Smooth muscle cell (in vitro differentiated cells): ENCODE measurements around the gene MOK. TPM values are rescaled to one million over a fixed set of nuclear protein-coding genes. Genes with fewer than 3 reads are reported as not detected.
A peak's percentile ranks its signal among the peaks of the same experiment; 100 is the strongest.

ENCODE experiments used
- DNase-seq: peaks from one replicate; lab custom pipeline; 2025; ENCODE audit not compliant: unreplicated experiment; lab: John Stamatoyannopoulos, UW
- H2AFZ ChIP-seq: fragments of 200-600 bp; sonication (generic); 2 replicates; pipeline ENCODE4 v1.6.0; 2016; ENCODE audit warnings: antibody characterized with exemption, low read depth, mild to moderate bottlenecking
- H3F3A ChIP-seq: fragments of 200-600 bp; sonication (generic); 2 replicates; pipeline ENCODE4 v1.6.0; 2017; ENCODE audit warnings: antibody characterized with exemption, low read depth
- H3K27ac ChIP-seq: fragments of 200-600 bp; sonication (generic); 2 replicates; pipeline ENCODE4 v1.5.1; 2016; ENCODE audit warnings: low read depth, mild to moderate bottlenecking
- H3K27me3 ChIP-seq: fragments of 200-600 bp; sonication (generic); 2 replicates; pipeline ENCODE4 v1.6.1; 2016; ENCODE audit warnings: low read depth, mild to moderate bottlenecking
- H3K36me3 ChIP-seq: fragments of 200-600 bp; sonication (generic); 2 replicates; pipeline ENCODE4 v1.5.1; 2016; ENCODE audit warnings: low read depth
- H3K4me1 ChIP-seq: fragments of 200-600 bp; sonication (generic); 2 replicates; pipeline ENCODE4 v1.5.1; 2016; ENCODE audit warnings: low read depth
- H3K4me2 ChIP-seq: fragments of 200-600 bp; sonication (generic); 2 replicates; pipeline ENCODE4 v1.6.0; 2016; ENCODE audit warnings: mild to moderate bottlenecking
- H3K4me3 ChIP-seq: fragments of 200-600 bp; sonication (generic); 2 replicates; pipeline ENCODE4 v1.5.1; 2016; ENCODE audit warnings: mild to moderate bottlenecking
- H3K79me2 ChIP-seq: fragments of 200-600 bp; sonication (generic); 2 replicates; pipeline ENCODE4 v1.6.0; 2016; ENCODE audit warnings: low read depth, mild to moderate bottlenecking
- H3K9ac ChIP-seq: fragments of 200-600 bp; sonication (generic); 2 replicates; pipeline ENCODE4 v1.6.0; 2016; ENCODE audit warnings: low read depth
- H3K9me3 ChIP-seq: fragments of 200-600 bp; sonication (generic); replicated peaks from 2 replicates; pipeline ENCODE4 v1.5.1; 2016; ENCODE audit warnings: low read depth
- H4K20me1 ChIP-seq: fragments of 200-600 bp; sonication (generic); 2 replicates; pipeline ENCODE4 v1.6.0; 2016; ENCODE audit warnings: low read depth
- CTCF ChIP-seq: fragments of 200-600 bp; sonication (generic); IDR thresholded peaks from 2 replicates; pipeline ENCODE4 v1.5.1; 2017; ENCODE audit warnings: borderline replicate concordance, mild to moderate bottlenecking, antibody characterized with exemption; ENCODE audit not compliant: insufficient read depth, poor library complexity, severe bottlenecking
- WGBS: methylation state at CpG from one replicate; pipeline ENCODE4 v1.1.7; 2016; ENCODE audit warnings: low lambda C conversion rate; 5-methylcytosine and 5-hydroxymethylcytosine counted together
- polyA plus RNA-seq: library from polyadenylated mRNA; unstranded; fragments of >200 nt; fragmentation: Nextera tagmentation; extraction: Ambion mirVana; gene quantifications from 2 replicates; pipeline ENCODE4 v1.2.1, GENCODE V29; 2016
- total RNA-seq: library from RNA; depleted of rRNA; stranded (reverse); fragments of >200 nt; gene quantifications from 2 replicates; pipeline ENCODE4 v1.2.3, GENCODE V29; 2014

MOK gene
- total and polyA plus RNA-seq, 2 experiments from 2014 or later = 4.7 to 6.4 TPM

- no peaks in the 10 kb centered on the region for H3K79me2 ChIP-seq
- no peak for TF ChIP-seq CTCF
- H3K9ac ChIP-seq = no peak overlapping the region
- no peaks in the 10 kb centered on the region for H3K36me3 ChIP-seq
- WGBS = 84% methylated on average over 9 of the region's 9 CpGs
- H2AFZ ChIP-seq = no peak overlapping the region
- no peak overlapping the region for H3K4me2 ChIP-seq
- no peak overlapping the region for H3K27ac ChIP-seq
- no peaks in the 10 kb centered on the region for H3K27me3 ChIP-seq
- H3K4me3 ChIP-seq = no peak overlapping the region
- DNase-seq = no peak
- no peaks in the 10 kb centered on the region for H3K9me3 ChIP-seq
- no peaks in the 10 kb centered on the region for H3F3A ChIP-seq
- peaks cover 1% of the 10 kb centered on the region for H3K4me1 ChIP-seq
- no peaks in the 10 kb centered on the region for H4K20me1 ChIP-seq
Measured at GRCh38 chr14:102325791-102326345, 20.9 kb upstream of the MOK start.

DNA sequence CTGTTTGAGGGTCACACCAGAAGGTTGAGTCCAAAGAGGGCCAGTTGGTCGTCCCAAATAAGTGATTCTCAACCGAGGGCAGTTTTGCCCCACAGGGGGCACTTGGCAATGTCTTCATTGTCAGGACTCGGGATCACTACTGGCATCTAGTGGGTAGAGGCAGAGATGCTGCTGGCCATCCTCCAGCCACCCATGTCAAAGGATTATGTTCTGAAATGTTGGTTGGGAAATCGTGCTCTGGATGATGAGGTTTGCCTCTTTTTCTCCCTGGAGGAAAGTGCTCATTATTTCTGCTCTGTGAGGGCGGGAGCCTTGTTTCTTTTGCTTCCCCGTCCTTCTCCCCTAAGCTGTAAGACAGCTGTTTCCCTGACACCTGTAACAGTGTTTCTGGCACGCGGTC, 18.1 kb upstream of the MOK start:
- no peak for DNase-seq
- Histone ChIP-seq H2AFZ (no peak overlapping the region), H4K20me1 (no peaks in the 10 kb centered on the region), H3K4me2 (no peak overlapping the region), H3K4me1 (peaks cover 8% of the 10 kb centered on the region), H3K27ac (no peak overlapping the region), H3K79me2 (peaks cover 4% of the 10 kb centered on the region), H3K27me3 (no peaks in the 10 kb centered on the region), H3K4me3 (no peak overlapping the region), H3F3A (no peaks in the 10 kb centered on the region), H3K36me3 (no peaks in the 10 kb centered on the region), H3K9ac (no peak overlapping the region), H3K9me3 (no peaks in the 10 kb centered on the region)
- WGBS = 67% methylated on average over 8 of the region's 8 CpGs
- peak; percentile 34 for TF ChIP-seq CTCF

DNA sequence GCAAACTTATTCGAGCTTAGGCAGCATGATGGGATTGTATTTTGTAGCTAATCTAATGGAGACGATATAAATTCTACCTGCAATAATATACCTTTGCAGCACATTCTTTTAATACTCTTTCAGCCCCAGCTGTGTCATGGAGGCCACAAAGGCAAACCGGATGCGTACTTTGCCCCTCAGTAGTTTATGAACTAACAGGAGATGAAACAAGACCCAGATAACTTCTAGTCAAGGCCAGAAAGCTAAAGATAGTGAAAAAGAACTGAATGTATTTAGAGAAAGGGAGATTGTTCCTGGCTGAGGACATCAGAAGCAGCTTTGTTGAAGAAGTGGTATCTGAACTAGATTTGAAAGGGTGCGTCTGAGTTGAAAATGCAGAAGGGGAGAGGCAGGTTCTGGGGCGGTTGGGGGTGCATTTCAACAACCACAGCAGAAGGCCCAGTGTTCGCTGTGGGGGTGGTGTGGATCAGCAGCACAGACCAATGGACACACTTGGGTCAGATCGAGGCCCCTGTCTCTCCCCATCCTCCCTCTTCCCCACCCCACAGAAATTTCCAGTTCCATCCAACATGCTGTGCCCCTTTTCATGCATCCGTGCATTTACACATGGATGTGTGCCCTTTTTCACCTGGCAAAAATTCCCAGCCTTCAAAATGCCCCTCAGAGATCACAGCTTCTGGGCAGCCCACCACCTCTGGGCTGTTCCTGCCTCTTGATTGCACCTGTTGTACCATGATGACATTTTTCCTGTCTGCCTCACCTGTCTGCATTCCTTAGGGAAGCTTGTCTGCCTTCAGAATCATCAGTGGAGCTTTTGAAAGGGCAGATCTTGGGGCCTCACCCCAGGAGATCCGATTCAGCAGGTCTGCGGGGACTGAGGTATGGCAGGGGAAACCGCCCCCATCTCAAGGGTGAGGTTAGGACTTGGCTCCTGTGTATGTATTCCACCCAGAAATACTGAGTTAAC, 16.8 kb upstream of the MOK start:
- no peak overlapping the region for H3K4me2 ChIP-seq
- no peaks in the 10 kb centered on the region for H3K36me3 ChIP-seq
- H3K27ac ChIP-seq = no peak overlapping the region

More for the DNA sequence above, 16.8 kb upstream of the MOK start:
- Histone ChIP-seq H4K20me1 (no peaks in the 10 kb centered on the region), H3K79me2 (peaks cover 4% of the 10 kb centered on the region), H2AFZ (no peak overlapping the region), H3K9ac (no peak overlapping the region), H3K4me1 (peaks cover 8% of the 10 kb centered on the region), H3K4me3 (no peak overlapping the region), H3F3A (no peaks in the 10 kb centered on the region), H3K9me3 (no peaks in the 10 kb centered on the region), H3K27me3 (no peaks in the 10 kb centered on the region)
- WGBS = 93% methylated on average over 12 of the region's 12 CpGs
- DNase-seq = no peak
- no peak for TF ChIP-seq CTCF
